ENCODE data around the gene SMIM29. TPM values are rescaled to one million over a fixed set of nuclear protein-coding genes. Genes with fewer than 3 reads are reported as not detected.

SMIM29 gene
- total and polyA plus RNA-seq, 2 donors (not counting 1 experiment from before 2014, with no cell fraction given): 43.6 to 106 TPM

GRCh38 chr6:34239500-34239825 lies 9.3 kb downstream of the SMIM29 start:
- H3K9me3 ChIP-seq (ENCODE audit: control extremely low read depth in 1 of 3, control insufficient read depth in 2 of 3, insufficient read depth in 1 of 3, low read length in 2 of 3): no peaks in the 10 kb centered on the region
- no peak overlapping the region for H2AFZ ChIP-seq (ENCODE audit: insufficient read depth, low read depth, low read length, poor library complexity, severe bottlenecking)
- H3K36me3 ChIP-seq (replicated peaks in 1 of 2; ENCODE audit: control extremely low read depth in 1 of 2, control insufficient read depth in 1 of 2, extremely low read depth in 1 of 2, insufficient read depth in 2 of 2, low read length in 1 of 2): peaks cover 0 to 34% of the 10 kb centered on the region in 2 experiments
- TF ChIP-seq EZH2 (IDR thresholded peaks at IDR 0.05; ENCODE audit: borderline replicate concordance, insufficient read depth, low read depth, low read length, poor library complexity, severe bottlenecking) (no peak), CTCF (IDR thresholded peaks at IDR 0.05) (no peak)
- no peak overlapping the region for H3K4me3 Mint-ChIP-seq
- H3K4me3 ChIP-seq (ENCODE audit: control extremely low read depth in 1 of 5, extremely low read depth in 1 of 5, insufficient read depth in 1 of 5, low read depth in 2 of 5, low read length in 4 of 5): no peak overlapping the region
- no CpG with 5 or more reads among the region's 3 CpGs for WGBS (ENCODE audit: insufficient coverage)
- H3K9me3 Mint-ChIP-seq (ENCODE audit: insufficient read depth): no peaks in the 10 kb centered on the region
- H3K79me2 ChIP-seq (ENCODE audit: control insufficient read depth, insufficient read depth, low read length): peaks cover 38% of the 10 kb centered on the region
- ATAC-seq (ENCODE audit: low read depth): no peak
- H4K20me1 ChIP-seq (ENCODE audit: control insufficient read depth, insufficient read depth, low read length, poor library complexity, severe bottlenecking): peaks cover 63% of the 10 kb centered on the region
- intact Hi-C loops (cut with micrococcal nuclease): loop anchor here (5.0 to 10.0 kb wide), 4 partner anchors 433 to 645 kb away; partner anchors contain the start of genes ANKS1A, ILRUN, SNRPC and TAF11
- ChIA-PET POLR2A (interaction anchor here (0.9 kb wide), 1 partner anchor 16 kb away, joined by 3 read pairs; no protein-coding TSS in a partner anchor), CTCF (interaction anchor here (1.1 to 1.3 kb wide), 2 partner anchors 43 to 176 kb away, joined by 3 to 4 read pairs; no protein-coding TSS in a partner anchor)
- DNase-seq: no peak
- H3K27me3 Mint-ChIP-seq: no peaks in the 10 kb centered on the region
- H3K4me1 ChIP-seq (ENCODE audit: control insufficient read depth in 2 of 2, insufficient read depth in 2 of 2, low read length in 2 of 2): peaks cover 22 to 30% of the 10 kb centered on the region in 2 donors
- peaks cover 46% of the 10 kb centered on the region for H3K4me1 Mint-ChIP-seq
- peak overlapping the region; percentile 74 for H3K27ac Mint-ChIP-seq
- H3K4me2 ChIP-seq (replicated peaks; ENCODE audit: low read depth, low read length, poor library complexity, severe bottlenecking): no peak overlapping the region
- H3K27ac ChIP-seq (ENCODE audit: low read length in 2 of 2): peak overlapping the region in 1 of 2 donors; percentile 45
- no peak overlapping the region for H3K9ac ChIP-seq (ENCODE audit: low read length)
- no peaks in the 10 kb centered on the region for H3K27me3 ChIP-seq (replicated peaks in 1 of 4; ENCODE audit: control extremely low read depth in 1 of 4, control insufficient read depth in 3 of 4, insufficient read depth in 4 of 4, low read length in 3 of 4)

GRCh38 chr6:34238585-34239499 lies 10.0 kb downstream of the SMIM29 start:
- Histone ChIP-seq H3K4me1 (ENCODE audit: control insufficient read depth in 2 of 2, insufficient read depth in 2 of 2, low read length in 2 of 2) (peaks cover 22 to 30% of the 10 kb centered on the region in 2 donors), H4K20me1 (ENCODE audit: control insufficient read depth, insufficient read depth, low read length, poor library complexity, severe bottlenecking) (peaks cover 56% of the 10 kb centered on the region)

More at GRCh38 chr6:34238585-34239499, 10.0 kb downstream of the SMIM29 start:
- Histone ChIP-seq H3K36me3 (replicated peaks in 1 of 2; ENCODE audit: control extremely low read depth in 1 of 2, control insufficient read depth in 1 of 2, extremely low read depth in 1 of 2, insufficient read depth in 2 of 2, low read length in 1 of 2) (peaks cover 0 to 32% of the 10 kb centered on the region in 2 experiments), H3K4me3 (ENCODE audit: control extremely low read depth in 1 of 5, extremely low read depth in 1 of 5, insufficient read depth in 1 of 5, low read depth in 2 of 5, low read length in 4 of 5) (peak overlapping the region; percentile 3 to 93 (median 88)), H3K79me2 (ENCODE audit: control insufficient read depth, insufficient read depth, low read length) (peaks cover 38% of the 10 kb centered on the region), H2AFZ (ENCODE audit: insufficient read depth, low read depth, low read length, poor library complexity, severe bottlenecking) (peak overlapping the region; percentile 66), H3K9ac (ENCODE audit: low read length) (peak overlapping the region; percentile 90), H3K9me3 (ENCODE audit: control extremely low read depth in 1 of 3, control insufficient read depth in 2 of 3, insufficient read depth in 1 of 3, low read length in 2 of 3) (no peaks in the 10 kb centered on the region), H3K27ac (ENCODE audit: low read length in 2 of 2) (peak overlapping the region; percentile 54 to 87), H3K27me3 (replicated peaks in 1 of 4; ENCODE audit: control extremely low read depth in 1 of 4, control insufficient read depth in 3 of 4, insufficient read depth in 4 of 4, low read length in 3 of 4) (no peaks in the 10 kb centered on the region), H3K4me2 (replicated peaks; ENCODE audit: low read depth, low read length, poor library complexity, severe bottlenecking) (peak overlapping the region; percentile 93)
- intact Hi-C loops (cut with micrococcal nuclease): loop anchor here (1.0 to 10.0 kb wide), 6 partner anchors 10 to 646 kb away; partner anchors contain the start of genes ANKS1A, ILRUN, SMIM29 and SNRPC
- H3K27ac Mint-ChIP-seq: peak overlapping the region; percentile 79
- CTCF ChIA-PET: no interaction called here
- no peaks in the 10 kb centered on the region for H3K27me3 Mint-ChIP-seq
- DNase-seq (no peak), ATAC-seq (ENCODE audit: low read depth) (no peak)
- POLR2A ChIA-PET: no interaction called here
- TF ChIP-seq CTCF (IDR thresholded peaks at IDR 0.05): no peak
- TF ChIP-seq EZH2 (IDR thresholded peaks at IDR 0.05; ENCODE audit: borderline replicate concordance, insufficient read depth, low read depth, low read length, poor library complexity, severe bottlenecking): no peak
- H3K4me3 Mint-ChIP-seq: peak overlapping the region; percentile 81
- 58% methylated on average over 11 of the region's 14 CpGs for WGBS (ENCODE audit: insufficient coverage)
- peaks cover 49% of the 10 kb centered on the region for H3K4me1 Mint-ChIP-seq
- no peaks in the 10 kb centered on the region for H3K9me3 Mint-ChIP-seq (ENCODE audit: insufficient read depth)
